Heart left ventricle (tissue), 16 donors: ENCODE measurements around the gene NUAK2. TPM values are rescaled to one million over a fixed set of nuclear protein-coding genes. Genes with fewer than 3 reads are reported as not detected.
A peak's percentile ranks its signal among the peaks of the same experiment; 100 is the strongest.

Experiments
- ATAC-seq, 4 donors: fragments of 200-7000 bp; cut with Tn5 transposase; one replicate each; pipeline ENCODE4 v1.9.1; 2020 to 2022; ENCODE audit warnings: moderate library complexity in 4 of 4, mild to moderate bottlenecking in 3 of 4, moderate number of reproducible peaks in 1 of 4
- DNase-seq, 5 donors: peaks; one replicate each; pipeline ENCODE4 v3.0.0-alpha.2; 2020
- H3K27ac ChIP-seq, 12 donors: fragments of 200-600 bp; sonication (generic) in 4 of 12; one replicate each; pipeline versions ENCODE4 v1.5.0 to v1.8.0; 2016 to 2022; ENCODE audit warnings: mild to moderate bottlenecking in 2 of 12
- H3K27me3 ChIP-seq, 9 donors: fragments of 200-600 bp; sonication (generic) in 2 of 9; one replicate each; pipeline versions ENCODE4 v1.5.1 to v1.8.0; 2016 to 2022; ENCODE audit warnings: mild to moderate bottlenecking in 3 of 9
- H3K36me3 ChIP-seq, 9 donors: fragments of 200-600 bp; sonication (generic) in 2 of 9; one replicate each; pipeline versions ENCODE4 v1.5.0 to v1.8.0; 2018 to 2022; ENCODE audit warnings: mild to moderate bottlenecking in 2 of 9
- H3K4me1 ChIP-seq, 12 donors: fragments of 200-600 bp; sonication (generic) in 4 of 12; one replicate each; pipeline versions ENCODE4 v1.5.0 to v1.8.0; 2016 to 2022; ENCODE audit warnings: mild to moderate bottlenecking in 3 of 12
- H3K4me3 ChIP-seq, 12 donors: fragments of 200-600 bp; sonication (generic) in 4 of 12; one replicate each; pipeline versions ENCODE4 v1.5.0 to v1.8.0; 2017 to 2022; ENCODE audit warnings: mild to moderate bottlenecking in 9 of 12, moderate library complexity in 4 of 12
- H3K9me3 ChIP-seq, 12 donors: fragments of 200-600 bp; sonication (generic) in 4 of 12; one replicate each; pipeline versions ENCODE4 v1.5.0 to v1.8.0; 2016 to 2022; ENCODE audit warnings: mild to moderate bottlenecking in 1 of 12
- CTCF ChIP-seq, 12 donors: fragments of 200-600 bp; sonication (generic) in 4 of 12; IDR thresholded peaks; one replicate each; pipeline versions ENCODE4 v1.5.0 to v1.8.0; 2018 to 2022; ENCODE audit warnings: antibody characterized with exemption in 12 of 12, mild to moderate bottlenecking in 5 of 12
- POLR2A ChIP-seq, 2 donors: fragments of 450-650 bp; IDR thresholded peaks; one replicate each; pipeline ENCODE4 v1.6.1; 2017; ENCODE audit warnings: antibody characterized with exemption in 2 of 2, mild to moderate bottlenecking in 2 of 2, moderate library complexity in 2 of 2
- WGBS, 4 donors: extraction: QIAGEN DNeasy Blood & Tissue Kit in 2 of 4; methylation state at CpG; one replicate each; pipeline versions ENCODE4 v1.1.5 to v1.1.7; 2013 to 2018; 5-methylcytosine and 5-hydroxymethylcytosine counted together
- intact Hi-C, 10 donors: fragments of 100-400 bp; cut with DNase I; formaldehyde crosslinking; loops; one replicate each; pipeline versions ENCODE4 v1.11.1 to v1.14.2; 2022
- polyA plus RNA-seq, 2 donors: library from polyadenylated mRNA; stranded (reverse); fragments of 200-250 nt; gene quantifications; one replicate each; pipeline ENCODE4 v1.2.3, GENCODE V29; 2013
- total RNA-seq, 9 donors: library from RNA; depleted of rRNA in 2 of 9; stranded (reverse); fragments of >200 nt in 2 of 9; fragmentation: NEBNext Ultra II Directional in 3 of 9; extraction: Animal tissue kit (Norgen Biotek cat#: 25700) in 3 of 9; gene quantifications; one replicate each; pipeline versions ENCODE4 v1.1.0 to v1.2.4, GENCODE V29; 2016 to 2023
- donor health status: ischemic (EF 13 %, LVEDD 7.1; RV severe dilation, severe dysfunction).
- donor health status: healthy with polysubstance abuse.
- donor health status: DM: no; HTN: yes; CAD: no.
- donor health status: DM: no; HTN: no; CAD: no.
- donor health status: ischemic (EF 25% LVEDD 6.9; RV normal size, moderate dysfunction).
- donor health status: ischemic (EF 25% LVEDD 5.7; RV mildly dilated, moderate dysfunction).
- donor health status: healthy.
- donor health status: DM: yes; HTN: yes; CAD: no.
- donor health status: ischemic (EF 35%, LVEDD 5.7; RV mildly dilated, moderate dysfunction).
- donor health status: nonischemic (EF 11% LVEDD 7.7; RV severe dilation, severe dysfunction).
- donor health status: DM: yes; HTN: yes; CAD: no.
- donor health status: PGD.
- donor health status: ischemic (EF 29% LVEDD 5.4; RV normal size, mild dysfunction).
- donor health status: nonischemic (EF 23%, LVEDD 6.1; RV moderate dilation, normal function).

The NUAK2 gene
- total and polyA plus RNA-seq, 11 donors = 0.25 to 2.6 (median 0.66) TPM

DNA sequence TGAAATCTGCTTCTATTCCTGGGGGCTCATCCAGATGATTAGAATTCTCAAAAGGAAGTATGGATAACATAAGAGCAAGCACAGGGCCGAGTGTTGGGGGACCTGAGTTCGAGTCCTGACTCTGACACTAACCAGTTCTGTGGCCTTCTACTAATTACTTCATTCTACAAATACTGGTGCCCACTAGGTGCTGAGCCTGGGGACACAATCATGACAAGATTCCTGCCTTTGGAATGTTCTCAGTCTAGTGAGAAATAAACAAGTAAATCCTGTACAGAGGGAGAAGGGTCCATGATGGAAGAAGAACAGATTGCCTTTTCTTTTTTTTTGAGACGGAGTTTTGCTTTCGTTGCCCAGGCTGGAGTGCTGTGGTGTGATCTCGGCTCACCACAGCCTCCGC, 2.2 kb upstream of the NUAK2 start:
- ATAC-seq (no peak), DNase-seq (no peak)
- TF ChIP-seq CTCF (IDR thresholded peaks at IDR 0.05) = no peak
- TF ChIP-seq POLR2A (IDR thresholded peaks at IDR 0.05) = no peak
- Histone ChIP-seq H3K36me3 (no peaks in the 10 kb centered on the region), H3K4me3 (no peak overlapping the region), H3K9me3 (no peaks in the 10 kb centered on the region), H3K4me1 (peaks cover 4 to 36% (median 18%) of the 10 kb centered on the region in 12 donors), H3K27ac (no peak overlapping the region), H3K27me3 (peaks cover 0 to 20% (median 0%) of the 10 kb centered on the region in 9 donors)
- intact Hi-C loops = loop anchor here in 1 of 10 donors (2.0 kb wide), 1 partner anchor 51 kb away; no protein-coding TSS in a partner anchor
- WGBS, 4 donors = 88 to 96% (median 92%) methylated on average over 6 of the region's 6 CpGs

DNA sequence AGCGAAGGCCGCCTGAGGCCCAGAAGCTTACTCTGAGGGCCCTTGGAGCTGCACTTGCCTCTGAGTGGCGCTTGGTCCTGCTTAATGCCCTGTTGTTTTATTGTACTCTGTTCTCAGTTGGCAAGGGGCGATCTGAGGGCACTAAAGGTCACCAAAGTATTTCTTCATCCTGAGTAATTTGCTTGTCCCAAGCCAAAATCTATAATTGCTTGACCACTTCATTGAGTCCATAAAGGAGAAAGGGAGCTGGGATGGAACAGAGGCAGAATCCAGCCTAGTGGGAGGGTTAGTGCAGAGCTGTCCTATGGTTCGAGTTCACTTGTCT, 376 bp upstream of the NUAK2 start:
- WGBS, 4 donors = 50 to 71% (median 55%) methylated on average over 5 of the region's 5 CpGs
- H3K4me1 ChIP-seq = peaks cover 12 to 55% (median 31%) of the 10 kb centered on the region in 12 donors
- peak overlapping the region in 10 of 12 donors; percentile 63 to 92 (median 75) for H3K4me3 ChIP-seq
- TF ChIP-seq POLR2A (IDR thresholded peaks at IDR 0.05) (no peak), CTCF (IDR thresholded peaks at IDR 0.05) (no peak)
- ATAC-seq = no peak
- peaks cover 0 to 12% (median 0%) of the 10 kb centered on the region in 9 donors for H3K27me3 ChIP-seq
- H3K9me3 ChIP-seq = no peaks in the 10 kb centered on the region
- H3K36me3 ChIP-seq = no peaks in the 10 kb centered on the region
- peak overlapping the region in 7 of 12 donors; percentile 66 to 86 (median 74) for H3K27ac ChIP-seq
- intact Hi-C loops = no loop called here
- no peak for DNase-seq

GRCh38 chr1:205319081-205320018, 2.2 kb downstream of the NUAK2 start:
- no peaks in the 10 kb centered on the region for H3K9me3 ChIP-seq
- H3K27me3 ChIP-seq = no peaks in the 10 kb centered on the region
- ATAC-seq (peak; percentile 19 to 48 (median 30)), DNase-seq (peak in 4 of 5 donors; percentile 38 to 67 (median 56))
- peak overlapping the region in 1 of 12 donors; percentile 62 for H3K27ac ChIP-seq
- TF ChIP-seq POLR2A (IDR thresholded peaks at IDR 0.05) (no peak), CTCF (IDR thresholded peaks at IDR 0.05) (no peak)
- H3K4me1 ChIP-seq = peaks cover 12 to 72% (median 38%) of the 10 kb centered on the region in 12 donors
- no peaks in the 10 kb centered on the region for H3K36me3 ChIP-seq
- peak overlapping the region in 4 of 12 donors; percentile 19 to 92 (median 70) for H3K4me3 ChIP-seq
- 41 to 52% (median 48%) methylated on average over 6 of the region's 6 CpGs for WGBS, 4 donors
- intact Hi-C loops = no loop called here

- WGBS, 4 donors = 92 to 99% (median 94%) methylated on average over 5 to 6 of the region's 6 CpGs
- peak overlapping the region in 1 of 12 donors; percentile 92 for H3K4me3 ChIP-seq
- H3K27ac ChIP-seq = peak overlapping the region in 1 of 12 donors; percentile 61
- H3K4me1 ChIP-seq = peaks cover 12 to 82% (median 47%) of the 10 kb centered on the region in 12 donors
- no peaks in the 10 kb centered on the region for H3K9me3 ChIP-seq
- no peaks in the 10 kb centered on the region for H3K27me3 ChIP-seq
- no peak for TF ChIP-seq CTCF (IDR thresholded peaks at IDR 0.05)
- no peak for TF ChIP-seq POLR2A (IDR thresholded peaks at IDR 0.05)
- no peak for DNase-seq
- H3K36me3 ChIP-seq = no peaks in the 10 kb centered on the region
- ATAC-seq = no peak
- intact Hi-C loops = no loop called here
Observed at GRCh38 chr1:205318231-205318991, 3.1 kb downstream of the NUAK2 start.
